H1 (cell line): ENCODE results near the gene ZDHHC19. TPM values are rescaled to one million over a fixed set of nuclear protein-coding genes. Genes with fewer than 3 reads are reported as not detected.
A peak's percentile ranks its signal among the peaks of the same experiment; 100 is the strongest.

Experiments used
- CTCF ChIA-PET: fragments of 300-600 bp; sonication (Branson Sonifier 250); formaldehyde crosslinking; loops from one replicate; lab custom pipeline; 2021; ENCODE audit not compliant: partially characterized antibody; lab: Charles Lee
- POLR2A ChIA-PET: fragments of 300-600 bp; sonication (Branson Sonifier 250); formaldehyde crosslinking; loops from one replicate; lab custom pipeline; 2021; ENCODE audit warnings: inconsistent platforms; ENCODE audit not compliant: partially characterized antibody; lab: Charles Lee
- DNase-seq, 2 experiments: peaks; one replicate each; pipeline versions ENCODE4 v3.0.0 to v3.0.0-alpha.2; 2010 to 2022; ENCODE audit warnings: low spot score in 2 of 2, low read depth in 1 of 2, mixed read lengths in 1 of 2
- FAIRE-seq: peaks from 2 replicates; lab custom pipeline; 2011; peaks lifted over from hg19 to GRCh38; lab: Jason Lieb, UNC
- H2AFZ ChIP-seq: 2 replicates; pipeline ENCODE4 v1.8.1; 2012; ENCODE audit warnings: low read length, inconsistent platforms
- H2AK5ac ChIP-seq: 2 replicates; pipeline ENCODE4 v1.6.1; 2013; ENCODE audit warnings: low read depth, low read length
- H2BK120ac ChIP-seq: replicated peaks from 2 replicates; pipeline ENCODE3; 2013; ENCODE audit warnings: low read depth, low read length, inconsistent platforms
- H2BK12ac ChIP-seq: 2 replicates; pipeline ENCODE4 v1.6.1; 2013; ENCODE audit warnings: low read depth, low read length
- H2BK15ac ChIP-seq: 2 replicates; pipeline ENCODE4 v1.6.1; 2013; ENCODE audit warnings: low read length
- H2BK20ac ChIP-seq: 2 replicates; pipeline ENCODE4 v1.6.1; 2013; ENCODE audit warnings: low read length
- H2BK5ac ChIP-seq: 2 replicates; pipeline ENCODE4 v1.6.1; 2013; ENCODE audit warnings: low read depth, low read length
- H3K14ac ChIP-seq: 2 replicates; pipeline ENCODE4 v1.6.1; 2013; ENCODE audit warnings: inconsistent platforms; ENCODE audit not compliant: insufficient read length
- H3K18ac ChIP-seq: 2 replicates; pipeline ENCODE4 v1.6.1; 2013; ENCODE audit warnings: low read length; ENCODE audit errors: extremely low read depth
- H3K23ac ChIP-seq: 2 replicates; pipeline ENCODE4 v1.6.1; 2013; ENCODE audit warnings: inconsistent platforms; ENCODE audit not compliant: insufficient read length
- H3K23me2 ChIP-seq: 2 replicates; pipeline ENCODE4 v1.6.1; 2013; ENCODE audit warnings: low read depth, low read length
- H3K27ac ChIP-seq: 2 replicates; pipeline ENCODE4 v1.6.1; 2011; ENCODE audit warnings: low read depth, low read length, inconsistent platforms
- H3K27me3 ChIP-seq, 4 experiments: replicated peaks in 1 of 4; 1 replicate in 1 of 4; 2 replicates in 3 of 4; pipeline versions ENCODE4 v1.6.1 to v1.8.1; 2011 to 2013; ENCODE audit warnings: low read length in 3 of 4, mild to moderate bottlenecking in 3 of 4, inconsistent platforms in 2 of 4, mixed read lengths in 2 of 4, moderate library complexity in 1 of 4; ENCODE audit not compliant: control insufficient read depth in 3 of 4, insufficient read depth in 3 of 4; ENCODE audit errors: extremely low read depth in 1 of 4
- H3K36me3 ChIP-seq, 4 experiments: 2 replicates each; pipeline versions ENCODE4 v1.6.1 to v1.8.1; 2011 to 2013; ENCODE audit warnings: mild to moderate bottlenecking in 4 of 4, low read length in 3 of 4, moderate library complexity in 2 of 4, control low read depth in 1 of 4, inconsistent platforms in 1 of 4; ENCODE audit not compliant: insufficient read depth in 4 of 4, control insufficient read depth in 2 of 4
- H3K4ac ChIP-seq: replicated peaks from 2 replicates; pipeline ENCODE3; 2013; ENCODE audit warnings: low read length, low read depth, mixed read lengths, inconsistent platforms; ENCODE audit not compliant: insufficient read length
- H3K4me1 ChIP-seq, 4 experiments: replicated peaks in 1 of 4; 1 replicate in 1 of 4; 2 replicates in 3 of 4; pipeline versions ENCODE4 v1.6.1 to v1.8.1; 2011 to 2013; ENCODE audit warnings: low read length in 3 of 4, inconsistent platforms in 2 of 4, mixed read lengths in 1 of 4; ENCODE audit not compliant: insufficient read depth in 4 of 4, control insufficient read depth in 3 of 4
- H3K4me2 ChIP-seq, 2 experiments: 2 replicates each; pipeline versions ENCODE4 v1.6.1 to v1.8.1; 2011 to 2013; ENCODE audit warnings: low read depth in 2 of 2, low read length in 2 of 2, control low read depth in 1 of 2, inconsistent platforms in 1 of 2, mild to moderate bottlenecking in 1 of 2; ENCODE audit not compliant: insufficient read depth in 1 of 2
- H3K4me3 ChIP-seq, 4 experiments: fragments of 200-600, 300-600 bp in 1 of 4; sonication (generic), shearing (Covaris generic), sonication (Bioruptor Twin) in 1 of 4; 2 replicates each; pipeline versions ENCODE4 v1.5.1 to v1.8.1; 2011 to 2016; ENCODE audit warnings: low read length in 4 of 4, low read depth in 3 of 4, control low read depth in 2 of 4, inconsistent platforms in 2 of 4, mild to moderate bottlenecking in 2 of 4, mixed read lengths in 1 of 4, moderate library complexity in 1 of 4; ENCODE audit not compliant: insufficient read depth in 2 of 4; ENCODE audit errors: extremely low read depth in 1 of 4
- H3K56ac ChIP-seq: replicated peaks from 2 replicates; pipeline ENCODE3; 2013; ENCODE audit warnings: low read depth, mild to moderate bottlenecking, mixed read lengths, low read length, inconsistent platforms; ENCODE audit not compliant: insufficient read length
- H3K79me1 ChIP-seq: 2 replicates; pipeline ENCODE4 v1.6.1; 2013; ENCODE audit warnings: low read depth, low read length, control low read depth
- H3K79me2 ChIP-seq, 2 experiments: 2 replicates each; pipeline versions ENCODE4 v1.6.1 to v1.8.1; 2012 to 2013; ENCODE audit warnings: low read length in 2 of 2, mild to moderate bottlenecking in 2 of 2, inconsistent platforms in 1 of 2; ENCODE audit not compliant: insufficient read depth in 2 of 2, control insufficient read depth in 1 of 2
- H3K9ac ChIP-seq, 4 experiments: replicated peaks in 1 of 4; 1 replicate in 1 of 4; 2 replicates in 3 of 4; pipeline versions ENCODE4 v1.6.1 to v1.8.1; 2011 to 2013; ENCODE audit warnings: low read depth in 3 of 4, low read length in 3 of 4, control low read depth in 2 of 4, mild to moderate bottlenecking in 2 of 4, moderate library complexity in 2 of 4, inconsistent platforms in 1 of 4; ENCODE audit errors: extremely low read depth in 1 of 4
- H3K9me3 ChIP-seq, 2 experiments: 2 replicates each; pipeline versions ENCODE4 v1.6.1 to v1.8.1; 2012 to 2013; ENCODE audit warnings: mild to moderate bottlenecking in 2 of 2, moderate library complexity in 2 of 2, control low read depth in 1 of 2, inconsistent platforms in 1 of 2, low read depth in 1 of 2, low read length in 1 of 2, mixed read lengths in 1 of 2; ENCODE audit not compliant: insufficient read depth in 2 of 2
- H4K20me1 ChIP-seq, 2 experiments: replicated peaks in 1 of 2; 2 replicates each; pipeline versions ENCODE3 to v1.8.1; 2011 to 2013; ENCODE audit warnings: inconsistent platforms in 2 of 2, low read length in 2 of 2, mild to moderate bottlenecking in 1 of 2; ENCODE audit not compliant: insufficient read depth in 2 of 2, control insufficient read depth in 1 of 2
- H4K5ac ChIP-seq: 2 replicates; pipeline ENCODE4 v1.6.1; 2013; ENCODE audit warnings: low read length, low read depth, mixed read lengths, inconsistent platforms; ENCODE audit not compliant: insufficient read length
- H4K8ac ChIP-seq: 2 replicates; pipeline ENCODE4 v1.8.0; 2013; ENCODE audit warnings: mild to moderate bottlenecking, moderate library complexity, low read length, inconsistent platforms; ENCODE audit not compliant: insufficient read depth; ENCODE audit errors: extremely low read depth
- H4K91ac ChIP-seq: replicated peaks from 2 replicates; pipeline ENCODE3; 2013; ENCODE audit warnings: low read length, mixed read lengths, inconsistent platforms; ENCODE audit not compliant: insufficient read length
- EZH2 ChIP-seq: fragments of 200-600 bp; sonication (generic); IDR thresholded peaks from 2 replicates; pipeline ENCODE4 v1.7.1; 2012; ENCODE audit warnings: low read depth, mild to moderate bottlenecking, moderate library complexity, low read length, inconsistent platforms; ENCODE audit not compliant: severe bottlenecking
- GABPA ChIP-seq: IDR thresholded peaks from 2 replicates; pipeline ENCODE4 v1.6.1; 2011; ENCODE audit warnings: mild to moderate bottlenecking, low read length, moderate library complexity, borderline replicate concordance; ENCODE audit not compliant: insufficient read depth
- RAD21 ChIP-seq, 2 experiments: IDR thresholded peaks in 1 of 2; conservative IDR thresholded peaks in 1 of 2; 2 replicates each; pipeline ENCODE4 v1.6.1; 2011; ENCODE audit warnings: low read depth in 2 of 2, low read length in 2 of 2, improper control_type of control experiment in 1 of 2, inconsistent platforms in 1 of 2, mild to moderate bottlenecking in 1 of 2, moderate library complexity in 1 of 2
- WGBS, 2 experiments: shearing (Covaris generic) in 1 of 2; methylation state at CpG; one replicate each; pipeline versions ENCODE4 v1.1.6 to v1.1.7; 2013 to 2015; ENCODE audit warnings: low lambda C conversion rate in 2 of 2, mixed read lengths in 2 of 2, inconsistent platforms in 1 of 2, low coverage in 1 of 2, missing lambda C conversion rate in 1 of 2; ENCODE audit not compliant: insufficient replicate concordance in 2 of 2, insufficient coverage in 1 of 2, insufficient read length in 1 of 2; ENCODE audit errors: extremely low coverage in 1 of 2, missing lambda C conversion rate in 1 of 2; 5-methylcytosine and 5-hydroxymethylcytosine counted together
- polyA plus RNA-seq, 7 experiments: library from polyadenylated mRNA; depleted of rRNA in 3 of 7; stranded (reverse) in 5 of 7; unstranded in 2 of 7; fragments of >200 nt in 5 of 7; fragments of 200-250 nt in 2 of 7; gene quantifications; 1 replicate in 5 of 7; 2 replicates in 1 of 7; 4 replicates in 1 of 7; pipeline versions ENCODE4 v1.2.1 to v1.2.3, GENCODE V29; 2011 to 2013; ENCODE audit warnings: missing spikeins in 2 of 7, mixed read lengths in 2 of 7
- total RNA-seq: library from RNA; stranded (reverse); fragmentation: NEBNext Ultra II Directional; extraction: Animal tissue kit (Norgen Biotek cat#: 25700); gene quantifications from 2 replicates; pipeline ENCODE4 v1.2.1, GENCODE V29; 2021
- TF ChIP-seq, protein P1 (sequence below), 3 experiments: IDR thresholded peaks; 1 replicate in 2 of 3; 2 replicates in 1 of 3; pipeline versions ENCODE4 v1.5.1 to v1.6.1; 2011; ENCODE audit warnings: low read length in 3 of 3, mild to moderate bottlenecking in 3 of 3, inconsistent platforms in 2 of 3, low read depth in 1 of 3, moderate library complexity in 1 of 3; ENCODE audit not compliant: insufficient read depth in 1 of 3; ENCODE audit errors: control extremely low read depth in 1 of 3

ZDHHC19 gene
- total and polyA plus RNA-seq, 2 of the 8 experiments (the other 6 are each of a cell fraction or from before 2014, with no cell fraction given), result 2.5 to 4.1 TPM

GRCh38 chr3:196227629-196228493, 16.7 kb upstream of the ZDHHC19 start:
- Histone ChIP-seq H4K8ac (no peak overlapping the region; the same call in 1 of the 2 replicates), H2BK12ac (0 out of 2 replicates have a peak overlapping the region, but pooled peaks have one; percentile 9), H3K56ac (no peak overlapping the region), H4K5ac (no peak overlapping the region), H3K79me2 (no peaks in the 10 kb centered on the region), H3K4me2 (no peak overlapping the region), H4K20me1 (no peaks in the 10 kb centered on the region), H3K14ac (no peak overlapping the region), H3K23ac (no peak overlapping the region), H3K27me3 (no peaks in the 10 kb centered on the region), H3K79me1 (no peaks in the 10 kb centered on the region), H3K27ac (no peak overlapping the region), H3K4me3 (no peak overlapping the region), H3K23me2 (no peaks in the 10 kb centered on the region), H3K4ac (no peak overlapping the region), H2AK5ac (0 out of 2 replicates have a peak overlapping the region, but pooled peaks have one; percentile 24), H3K36me3 (no peaks in the 10 kb centered on the region), H2BK15ac (no peak overlapping the region), H4K91ac (no peak overlapping the region), H2AFZ (no peak overlapping the region), H3K9me3 (no peaks in the 10 kb centered on the region), H3K9ac (no peak overlapping the region), H2BK120ac (no peak overlapping the region), H3K18ac (no peak overlapping the region), H3K4me1 (peaks cover 0 to 6% (median 0%) of the 10 kb centered on the region in 4 experiments; a peak in 1 of 7 replicates), H2BK20ac (no peak overlapping the region), H2BK5ac (peak overlapping the region; percentile 44; the same call in 1 of the 2 replicates)
- FAIRE-seq, result no peak
- TF ChIP-seq, protein P1, sequence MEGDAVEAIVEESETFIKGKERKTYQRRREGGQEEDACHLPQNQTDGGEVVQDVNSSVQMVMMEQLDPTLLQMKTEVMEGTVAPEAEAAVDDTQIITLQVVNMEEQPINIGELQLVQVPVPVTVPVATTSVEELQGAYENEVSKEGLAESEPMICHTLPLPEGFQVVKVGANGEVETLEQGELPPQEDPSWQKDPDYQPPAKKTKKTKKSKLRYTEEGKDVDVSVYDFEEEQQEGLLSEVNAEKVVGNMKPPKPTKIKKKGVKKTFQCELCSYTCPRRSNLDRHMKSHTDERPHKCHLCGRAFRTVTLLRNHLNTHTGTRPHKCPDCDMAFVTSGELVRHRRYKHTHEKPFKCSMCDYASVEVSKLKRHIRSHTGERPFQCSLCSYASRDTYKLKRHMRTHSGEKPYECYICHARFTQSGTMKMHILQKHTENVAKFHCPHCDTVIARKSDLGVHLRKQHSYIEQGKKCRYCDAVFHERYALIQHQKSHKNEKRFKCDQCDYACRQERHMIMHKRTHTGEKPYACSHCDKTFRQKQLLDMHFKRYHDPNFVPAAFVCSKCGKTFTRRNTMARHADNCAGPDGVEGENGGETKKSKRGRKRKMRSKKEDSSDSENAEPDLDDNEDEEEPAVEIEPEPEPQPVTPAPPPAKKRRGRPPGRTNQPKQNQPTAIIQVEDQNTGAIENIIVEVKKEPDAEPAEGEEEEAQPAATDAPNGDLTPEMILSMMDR (IDR thresholded peaks at IDR 0.05; ENCODE audit: control extremely low read depth in 1 of 3, insufficient read depth in 1 of 3, low read depth in 1 of 3, low read length in 3 of 3), result peak in 2 of 3 experiments; percentile 11 to 26; a peak in 3 of 4 replicates
- no peak for TF ChIP-seq GABPA
- TF ChIP-seq EZH2, result no peak
- TF ChIP-seq RAD21 (IDR thresholded peaks at IDR 0.05 in 1 of 2, conservative IDR thresholded peaks at IDR 0.05 in 1 of 2; ENCODE audit: low read depth in 2 of 2, low read length in 2 of 2), result peak in 1 of 2 experiments; percentile 22; a peak in 2 of 4 replicates
- 80% methylated on average over 23 of the region's 24 CpGs; no CpG with 5 or more reads in 1 of the 2 experiments for WGBS, 2 experiments
- ChIA-PET CTCF (interaction anchor here (0.5 to 1.7 kb wide), 17 partner anchors 8 to 1582 kb away, joined by 3 to 8 read pairs (median 3); no protein-coding TSS in a partner anchor), POLR2A (interaction anchor here (0.6 to 3.2 kb wide), 5 partner anchors 9 to 276 kb away, joined by 3 to 15 read pairs (median 3); partner anchors contain the start of genes RNF168 and SLC51A)
- no peak for DNase-seq
